IPS-20b (cell line): ENCODE results near the gene ZNF800.

Experiments used
- H3K27ac ChIP-seq: one replicate; pipeline ENCODE4 v1.5.1; 2013; ENCODE audit warnings: low read length
- H3K27me3 ChIP-seq: 2 replicates; pipeline ENCODE4 v1.6.1; 2013; ENCODE audit warnings: mild to moderate bottlenecking, low read length, inconsistent platforms; ENCODE audit not compliant: insufficient read depth
- H3K36me3 ChIP-seq: 2 replicates; pipeline ENCODE4 v1.6.1; 2013; ENCODE audit warnings: low read depth, mild to moderate bottlenecking, inconsistent platforms, low read length, moderate library complexity; ENCODE audit not compliant: insufficient read depth
- H3K4me1 ChIP-seq: 2 replicates; pipeline ENCODE4 v1.6.1; 2013; ENCODE audit warnings: mild to moderate bottlenecking, control low read depth, inconsistent platforms, low read length, moderate library complexity; ENCODE audit not compliant: insufficient read depth
- H3K4me3 ChIP-seq: 2 replicates; pipeline ENCODE4 v1.5.1; 2013; ENCODE audit warnings: mild to moderate bottlenecking, low read length, inconsistent platforms
- H3K9ac ChIP-seq: 2 replicates; pipeline ENCODE4 v1.6.1; 2013; ENCODE audit warnings: low read depth, mild to moderate bottlenecking, inconsistent platforms, low read length, moderate library complexity
- H3K9me3 ChIP-seq: 2 replicates; pipeline ENCODE4 v1.6.1; 2013; ENCODE audit warnings: mild to moderate bottlenecking, low read depth, low read length, inconsistent platforms; ENCODE audit not compliant: insufficient read depth

ZNF800 gene

DNA sequence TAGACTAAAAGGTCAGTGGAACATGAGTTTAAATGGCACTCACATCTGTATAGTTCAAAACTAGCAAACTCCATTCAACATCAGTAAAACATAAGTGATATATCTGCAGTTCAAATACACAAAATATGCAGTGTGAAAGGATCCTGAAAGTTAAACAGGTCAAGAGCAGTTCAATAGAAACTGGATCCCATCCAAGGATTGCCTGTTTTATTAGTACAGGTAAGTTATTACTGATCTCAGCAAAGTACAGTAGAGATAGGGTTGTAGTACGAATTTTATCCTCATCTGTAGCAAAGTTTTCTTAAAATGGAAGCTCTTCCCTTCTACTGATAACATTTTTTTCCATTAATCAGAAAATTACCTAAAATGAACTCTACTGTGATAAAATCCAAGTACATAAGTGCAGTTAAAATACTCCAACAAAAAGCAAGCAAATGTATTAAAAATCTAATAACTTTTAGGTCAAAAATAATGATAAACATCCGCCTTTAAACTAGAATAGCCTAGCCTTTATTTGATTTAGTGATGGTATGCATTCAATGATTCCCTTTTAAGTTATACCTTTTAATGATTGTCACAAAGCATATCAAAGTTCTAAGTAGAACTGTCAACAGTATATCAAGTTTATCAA, 2.2 kb downstream of the ZNF800 start:
- Histone ChIP-seq H3K27me3 (peaks cover 50% of the 10 kb centered on the region), H3K9ac (no peak overlapping the region), H3K4me1 (peaks cover 4% of the 10 kb centered on the region; the same call in 1 of the 2 replicates), H3K36me3 (peaks cover 3% of the 10 kb centered on the region; the same call in 1 of the 2 replicates), H3K27ac (no peak overlapping the region), H3K4me3 (no peak overlapping the region), H3K9me3 (no peaks in the 10 kb centered on the region)

- peaks cover 3% of the 10 kb centered on the region; the same call in 1 of the 2 replicates for H3K36me3 ChIP-seq
- no peak overlapping the region for H3K4me3 ChIP-seq
- no peaks in the 10 kb centered on the region for H3K9me3 ChIP-seq
- peaks cover 4% of the 10 kb centered on the region; the same call in 1 of the 2 replicates for H3K4me1 ChIP-seq
- H3K9ac ChIP-seq, result no peak overlapping the region
- peaks cover 41% of the 10 kb centered on the region for H3K27me3 ChIP-seq
- H3K27ac ChIP-seq, result no peak overlapping the region
Measured at GRCh38 chr7:127389321-127389720, 3.2 kb downstream of the ZNF800 start.

DNA sequence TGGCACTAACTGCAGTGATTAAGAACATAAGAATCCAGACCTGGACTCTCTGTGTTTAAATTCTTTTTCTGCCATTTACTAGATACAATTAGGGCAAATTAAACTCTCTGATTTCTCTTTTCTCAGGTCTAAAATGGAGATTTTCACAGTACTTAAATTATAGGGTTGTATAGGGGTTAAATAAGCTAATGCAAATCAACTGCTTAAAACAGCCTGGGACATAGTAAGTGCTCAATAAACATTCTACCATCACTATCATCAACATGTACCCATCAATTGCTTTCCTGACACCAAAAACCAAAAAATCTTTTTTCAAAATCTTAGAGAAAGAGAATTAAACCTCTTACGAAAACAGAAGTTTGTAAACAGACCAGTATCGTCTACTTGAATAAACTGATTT, 4.5 kb downstream of the ZNF800 start:
- Histone ChIP-seq H3K9ac (no peak overlapping the region), H3K36me3 (peaks cover 3% of the 10 kb centered on the region; the same call in 1 of the 2 replicates), H3K4me1 (peaks cover 4% of the 10 kb centered on the region; the same call in 1 of the 2 replicates), H3K27ac (no peak overlapping the region), H3K4me3 (no peak overlapping the region), H3K27me3 (peaks cover 27% of the 10 kb centered on the region), H3K9me3 (no peaks in the 10 kb centered on the region)

- Histone ChIP-seq H3K9me3 (no peaks in the 10 kb centered on the region), H3K4me3 (no peak overlapping the region), H3K9ac (no peak overlapping the region), H3K4me1 (peaks cover 4% of the 10 kb centered on the region), H3K27me3 (no peaks in the 10 kb centered on the region), H3K27ac (no peak overlapping the region), H3K36me3 (no peaks in the 10 kb centered on the region)
Measured at GRCh38 chr7:127383123-127383835, 9.2 kb downstream of the ZNF800 start.

DNA sequence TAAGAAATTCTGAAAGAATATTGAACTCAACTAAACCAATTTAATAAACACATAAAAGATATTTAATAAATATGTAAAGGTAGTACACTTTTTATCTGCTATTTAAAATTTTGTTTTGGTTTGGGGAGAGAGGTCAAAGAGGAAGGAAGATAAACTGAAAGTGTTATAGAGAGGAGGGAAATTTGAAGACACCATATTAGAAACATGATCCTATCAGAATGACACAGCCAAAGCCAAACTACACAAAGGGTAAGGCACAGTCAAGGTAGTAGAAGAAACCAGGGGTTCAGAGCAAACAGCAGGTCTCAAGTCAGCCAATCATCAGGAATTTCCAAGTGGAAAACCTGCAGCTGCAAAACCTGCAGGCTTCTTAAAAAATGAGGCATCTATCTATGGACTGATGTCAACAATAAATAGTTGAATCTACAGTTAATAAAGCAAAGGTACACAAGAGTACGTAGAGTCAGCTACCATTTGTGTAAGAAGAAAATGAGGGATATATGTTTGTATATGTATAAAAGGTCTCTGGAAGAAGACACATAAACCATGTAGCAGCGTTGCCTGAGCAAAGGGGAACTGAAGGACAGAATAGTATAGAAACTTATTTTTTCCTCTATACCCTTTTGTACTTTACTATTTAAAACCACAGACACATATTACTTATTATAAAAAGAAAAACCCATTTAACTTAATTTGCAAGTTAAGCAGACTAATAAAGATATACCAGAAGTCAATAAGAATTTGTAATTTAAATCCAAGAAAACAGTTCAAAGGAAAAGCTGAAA, 10.0 kb downstream of the ZNF800 start:
- Histone ChIP-seq H3K9ac (no peak overlapping the region), H3K27me3 (no peaks in the 10 kb centered on the region), H3K4me3 (no peak overlapping the region), H3K36me3 (no peaks in the 10 kb centered on the region), H3K4me1 (peaks cover 4% of the 10 kb centered on the region), H3K27ac (no peak overlapping the region), H3K9me3 (no peaks in the 10 kb centered on the region)

DNA sequence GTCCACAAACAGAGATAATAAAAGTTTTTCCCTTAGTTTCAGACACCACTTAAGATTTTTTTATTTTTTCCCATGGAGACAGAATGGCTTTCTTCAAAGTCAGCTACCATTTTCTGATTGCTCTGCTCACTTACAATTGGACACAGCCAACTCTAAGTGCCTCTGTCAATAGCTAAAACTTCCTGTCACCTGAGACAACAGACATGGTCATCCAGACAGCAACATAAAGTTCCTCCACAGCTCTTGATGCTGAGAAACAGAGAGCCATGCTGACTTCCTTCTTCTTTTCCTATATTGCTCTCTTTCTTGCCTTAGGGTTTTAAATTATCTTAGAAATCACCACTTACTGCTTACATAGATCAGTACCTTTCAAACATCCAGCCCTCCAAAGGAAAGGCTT, 12.0 kb downstream of the ZNF800 start:
- no peak overlapping the region for H3K9ac ChIP-seq
- no peak overlapping the region for H3K4me3 ChIP-seq
- H3K4me1 ChIP-seq, result peaks cover 4% of the 10 kb centered on the region
- no peak overlapping the region for H3K27ac ChIP-seq
- no peaks in the 10 kb centered on the region for H3K36me3 ChIP-seq
- no peaks in the 10 kb centered on the region for H3K9me3 ChIP-seq
- H3K27me3 ChIP-seq, result no peaks in the 10 kb centered on the region

DNA sequence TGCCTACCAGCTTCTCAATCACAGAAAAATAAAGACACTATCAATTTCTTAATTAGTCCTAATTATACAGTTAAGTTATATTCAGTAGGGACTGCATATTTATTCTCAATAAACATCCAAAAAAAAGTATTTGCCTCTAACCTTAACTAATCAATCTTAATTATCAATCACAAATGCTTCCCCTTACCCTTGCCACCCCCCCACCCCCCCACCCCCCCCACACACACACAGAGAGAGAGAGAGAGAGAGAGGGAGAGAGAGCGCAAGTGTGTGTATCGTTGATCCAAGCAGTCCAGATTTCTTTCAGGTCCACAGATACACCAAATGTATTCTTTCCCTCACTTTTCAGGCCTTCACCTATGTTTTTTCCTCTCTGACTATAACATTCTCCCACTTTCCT, 12.9 kb downstream of the ZNF800 start:
- Histone ChIP-seq H3K27me3 (no peaks in the 10 kb centered on the region), H3K9me3 (no peaks in the 10 kb centered on the region), H3K27ac (no peak overlapping the region), H3K4me1 (peaks cover 4% of the 10 kb centered on the region), H3K36me3 (peaks cover 2% of the 10 kb centered on the region; the same call in 1 of the 2 replicates), H3K9ac (no peak overlapping the region), H3K4me3 (no peak overlapping the region)

DNA sequence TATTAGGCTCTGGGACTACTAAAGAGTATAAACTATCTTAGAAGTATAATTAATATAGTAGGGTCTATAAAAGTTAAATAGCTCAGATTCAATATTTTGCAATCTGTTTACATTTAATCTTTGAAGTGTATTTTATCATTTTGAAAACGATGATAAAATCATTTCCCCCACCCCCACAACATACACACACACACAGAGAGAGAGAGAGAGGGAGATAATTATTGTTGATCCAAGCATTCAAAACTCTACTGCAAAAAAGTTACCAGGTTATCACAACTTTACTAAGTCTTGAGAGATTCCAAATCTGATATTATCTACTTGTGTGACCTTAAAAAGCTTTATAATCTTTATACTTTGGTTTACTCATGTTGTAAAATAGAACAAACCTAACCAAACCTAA, 14.0 kb downstream of the ZNF800 start:
- H3K4me1 ChIP-seq, result peaks cover 3% of the 10 kb centered on the region
- no peak overlapping the region for H3K4me3 ChIP-seq
- no peaks in the 10 kb centered on the region for H3K9me3 ChIP-seq
- H3K27ac ChIP-seq, result no peak overlapping the region
- H3K27me3 ChIP-seq, result no peaks in the 10 kb centered on the region
- peaks cover 12% of the 10 kb centered on the region; the same call in 1 of the 2 replicates for H3K36me3 ChIP-seq
- no peak overlapping the region for H3K9ac ChIP-seq

DNA sequence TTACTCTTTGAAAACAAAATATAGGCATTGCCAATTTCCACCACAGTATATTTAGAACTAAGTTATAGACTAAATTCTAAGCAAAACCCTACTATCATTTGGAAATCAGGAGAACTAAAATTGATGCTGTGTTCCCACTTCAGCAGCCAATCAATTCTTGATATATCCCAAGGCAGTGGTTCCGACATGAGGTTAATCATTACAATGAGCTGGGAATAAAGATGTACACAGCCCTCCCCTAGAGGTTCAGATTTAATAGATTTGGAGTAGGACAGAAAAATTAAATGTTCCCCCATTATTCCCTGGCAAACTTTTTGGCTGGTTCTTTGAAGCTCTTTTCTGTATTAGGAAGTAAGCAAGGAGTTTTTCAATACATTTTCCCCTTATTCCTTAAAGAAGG, 15.1 kb downstream of the ZNF800 start:
- no peak overlapping the region for H3K4me3 ChIP-seq
- H3K27me3 ChIP-seq, result no peaks in the 10 kb centered on the region
- H3K4me1 ChIP-seq, result no peaks in the 10 kb centered on the region; the same call in 1 of the 2 replicates
- H3K36me3 ChIP-seq, result peaks cover 12% of the 10 kb centered on the region; the same call in 1 of the 2 replicates
- no peak overlapping the region for H3K9ac ChIP-seq
- no peaks in the 10 kb centered on the region for H3K9me3 ChIP-seq
- H3K27ac ChIP-seq, result no peak overlapping the region

DNA sequence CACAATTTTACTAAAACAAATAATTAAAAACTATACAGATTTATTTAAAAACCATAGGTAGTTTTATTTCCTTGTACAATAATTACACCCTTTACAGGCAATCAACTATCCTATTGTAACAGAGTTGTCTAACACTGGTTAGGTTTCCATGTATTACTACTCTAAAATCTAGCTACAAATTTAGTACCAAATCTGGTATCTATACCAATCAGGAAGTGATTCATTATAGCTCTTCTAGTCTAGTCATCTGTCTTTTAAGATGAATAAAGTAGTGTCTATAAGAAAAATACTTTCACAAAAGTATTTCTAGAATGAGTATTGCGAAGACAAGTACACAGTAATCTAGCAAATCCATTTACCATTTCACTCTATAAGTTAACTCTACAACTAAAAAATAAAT, 16.9 kb downstream of the ZNF800 start:
- no peak overlapping the region for H3K4me3 ChIP-seq
- no peaks in the 10 kb centered on the region for H3K9me3 ChIP-seq
- peaks cover 12% of the 10 kb centered on the region; the same call in 1 of the 2 replicates for H3K36me3 ChIP-seq
- no peaks in the 10 kb centered on the region for H3K27me3 ChIP-seq
- no peak overlapping the region for H3K9ac ChIP-seq
- no peak overlapping the region for H3K27ac ChIP-seq
- no peaks in the 10 kb centered on the region for H3K4me1 ChIP-seq

DNA sequence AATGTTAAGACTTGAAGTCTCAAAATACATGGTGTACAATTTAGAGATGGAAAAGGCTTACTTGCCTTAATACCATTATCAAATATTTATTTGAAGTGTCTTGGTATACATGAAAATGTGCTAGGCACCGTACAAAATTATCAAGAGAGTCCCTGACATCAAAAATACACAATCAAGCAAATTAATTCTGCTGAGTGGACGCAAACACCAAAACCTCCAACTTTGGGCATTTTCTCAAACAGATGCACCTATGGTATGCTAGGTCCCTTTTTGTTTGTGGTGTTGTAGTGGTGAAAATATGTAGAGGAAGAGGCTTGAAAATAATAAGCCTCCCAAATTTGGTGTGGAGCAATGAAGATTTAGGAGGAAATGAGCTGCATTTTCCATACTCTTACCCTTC, 24.8 kb downstream of the ZNF800 start:
- Histone ChIP-seq H3K4me3 (no peak overlapping the region), H3K9ac (no peak overlapping the region), H3K27ac (no peak overlapping the region), H3K4me1 (no peaks in the 10 kb centered on the region), H3K36me3 (no peaks in the 10 kb centered on the region), H3K9me3 (no peaks in the 10 kb centered on the region), H3K27me3 (no peaks in the 10 kb centered on the region)
